GM12891 (cell line): ENCODE results near the gene C16orf95.

Experiments used
- POLR2A ChIP-seq: IDR thresholded peaks from 2 replicates; pipeline ENCODE4 v1.6.1; 2011; ENCODE audit warnings: low read depth, low read length, control low read depth
- POLR2AphosphoS5 ChIP-seq: IDR thresholded peaks from 2 replicates; pipeline ENCODE4 v1.6.1; 2011; ENCODE audit warnings: low read depth, low read length, control low read depth
- SPI1 ChIP-seq: IDR thresholded peaks from 2 replicates; pipeline ENCODE4 v1.6.1; 2011; ENCODE audit warnings: low read depth, low read length, control low read depth
- TAF1 ChIP-seq: IDR thresholded peaks from 2 replicates; pipeline ENCODE4 v1.6.1; 2011; ENCODE audit warnings: low read depth, low read length, control low read depth

DNA sequence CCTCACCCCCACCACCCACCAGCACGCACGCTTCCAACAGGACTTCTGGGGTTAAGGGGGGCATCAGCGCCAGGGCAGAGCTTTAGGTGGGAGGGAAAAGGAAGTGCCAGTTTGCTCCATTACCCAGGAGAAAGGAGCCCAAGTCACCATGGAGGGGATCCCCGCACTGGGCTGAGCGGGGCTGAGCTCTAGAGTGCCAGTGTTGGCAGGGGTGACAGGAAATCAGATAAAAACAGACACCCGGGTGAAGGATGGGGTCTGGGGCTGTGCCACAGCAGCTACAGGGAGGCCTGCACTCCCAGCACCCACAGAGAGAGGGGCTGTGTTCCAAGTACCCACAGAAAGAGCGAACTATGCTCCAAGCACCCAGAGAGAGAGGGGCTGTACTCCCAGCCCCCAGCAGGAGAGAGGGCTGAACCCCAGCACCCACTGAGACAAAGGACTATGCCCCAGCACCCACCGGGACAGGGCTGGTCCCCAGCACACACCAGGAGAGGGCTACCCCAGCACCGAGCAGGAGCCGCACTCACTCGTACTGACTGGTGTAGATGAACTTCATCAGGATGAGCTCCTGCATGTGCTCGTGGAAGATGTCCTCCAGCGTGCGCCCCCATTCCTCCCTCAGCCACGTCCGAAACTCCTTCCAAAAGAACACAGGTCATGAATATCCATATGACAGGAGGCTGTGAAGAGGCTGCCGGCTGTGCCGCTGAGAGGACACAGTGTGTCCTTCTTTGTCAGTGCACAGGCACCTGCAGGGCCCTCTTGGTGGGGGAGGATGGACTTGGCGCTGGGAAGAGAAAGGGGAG is 18.6 kb upstream of the C16orf95 start:
- TF ChIP-seq TAF1 (no peak), POLR2A (no peak), POLR2AphosphoS5 (no peak), SPI1 (no peak)
